ENCODE results near the gene OR4D1. TPM values are rescaled to one million over a fixed set of nuclear protein-coding genes. Genes with fewer than 3 reads are reported as not detected.
A peak's percentile ranks its signal among the peaks of the same experiment; 100 is the strongest.
"Not testable (repeated sequence)": the region's sequence is repeated elsewhere in the genome, so short reads cannot be mapped to it uniquely, and the experiment has no call there.

Gene OR4D1
- polyA plus RNA-seq (ENCODE audit: insufficient read length in 4 of 4) = under 1 TPM in 1 of 4 donors, not detected in 3; 0.04 TPM

DNA sequence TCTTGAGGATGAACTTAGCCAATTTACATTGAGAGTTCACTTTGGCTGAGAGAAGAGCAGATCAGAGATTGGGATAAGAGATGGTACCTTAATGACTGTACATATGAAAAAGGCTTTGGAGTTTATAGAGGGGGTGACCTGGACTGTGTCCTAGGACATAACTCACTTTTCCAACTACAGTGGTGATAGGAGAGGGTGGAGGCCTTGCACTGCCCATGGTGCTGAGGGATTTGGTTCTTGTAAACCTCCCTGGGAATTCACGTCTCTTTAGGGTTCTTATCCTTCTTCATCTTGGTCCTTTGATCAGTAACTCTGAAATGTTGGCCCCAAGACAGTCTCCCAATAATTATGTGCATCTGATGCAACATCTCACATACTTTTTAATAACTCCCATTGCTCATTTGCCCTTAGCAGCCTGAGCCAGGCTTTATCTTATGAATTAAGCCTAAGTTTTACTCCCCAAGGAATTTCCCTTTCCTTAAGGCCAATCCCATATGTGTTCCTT is at the start of gene OR4D1:
TSS of gene OR4D1 (plus strand) at position 455 of the 505 bp plus-strand sequence. CDS start 6,770 bp downstream, outside the sequence.
- no peak for DNase-seq (ENCODE audit: low read depth in 4 of 4, low spot score in 3 of 4)

DNA sequence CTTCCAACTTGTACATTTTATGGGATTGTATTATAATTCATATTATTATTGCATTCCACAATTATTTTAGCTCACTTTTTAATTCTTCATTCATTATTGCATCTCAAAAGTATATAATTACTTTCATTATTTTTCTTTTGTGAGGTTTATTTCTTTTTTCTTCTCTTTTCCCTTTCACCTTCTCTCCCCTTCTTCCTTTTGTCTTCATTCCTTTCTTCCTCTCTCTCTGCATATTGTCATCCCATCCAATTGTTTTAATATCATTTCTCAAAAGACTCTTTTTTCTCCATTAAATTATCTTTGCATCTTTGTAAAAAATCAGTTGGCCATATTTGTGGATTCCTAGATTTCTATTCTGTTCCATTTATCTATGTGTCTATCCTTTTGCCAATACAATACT is 47.7 kb upstream of the OR4D1 start:
- DNase-seq (ENCODE audit: low read depth in 4 of 4, low spot score in 3 of 4) = no peak

DNA sequence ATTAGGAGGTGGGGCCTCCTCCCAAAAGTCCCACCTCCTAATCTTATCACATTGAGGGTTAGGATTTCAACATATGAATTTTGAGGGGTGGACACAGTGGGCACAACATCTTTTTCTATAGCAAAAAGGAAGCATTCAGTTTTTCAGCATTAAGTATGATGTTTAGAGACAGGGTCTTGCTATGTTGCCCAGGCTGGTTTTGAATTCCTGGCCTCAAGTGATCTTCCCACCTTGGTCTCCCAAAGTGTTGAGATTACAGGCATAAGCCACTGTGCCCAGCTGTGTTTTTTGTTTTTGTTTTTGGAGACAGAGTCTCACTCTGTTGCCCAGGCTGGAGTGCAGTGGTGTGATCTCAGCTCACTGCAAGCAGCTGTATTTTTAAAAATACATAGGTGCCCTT is 46.3 kb upstream of the OR4D1 start:
- DNase-seq (ENCODE audit: low read depth in 4 of 4, low spot score in 3 of 4) = not testable (repeated sequence)

DNA sequence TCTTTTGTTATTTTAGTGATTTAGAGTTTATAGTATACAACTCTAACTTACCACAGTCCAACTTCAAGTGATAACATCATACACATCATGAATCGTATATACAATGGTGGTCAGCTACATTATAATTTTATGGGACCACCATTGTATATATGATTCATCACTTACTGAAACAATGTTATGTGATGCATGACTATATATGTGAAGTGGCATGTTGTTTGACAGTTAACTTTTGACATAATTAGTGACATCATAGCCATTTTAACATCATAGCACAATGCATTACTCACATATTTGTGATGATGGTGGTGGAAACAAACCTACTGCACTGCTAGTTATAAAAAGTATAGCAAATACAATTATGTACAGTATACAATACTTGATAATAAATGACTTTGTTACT is 43.1 kb upstream of the OR4D1 start:
- no peak for DNase-seq (ENCODE audit: low read depth in 4 of 4, low spot score in 3 of 4)

DNA sequence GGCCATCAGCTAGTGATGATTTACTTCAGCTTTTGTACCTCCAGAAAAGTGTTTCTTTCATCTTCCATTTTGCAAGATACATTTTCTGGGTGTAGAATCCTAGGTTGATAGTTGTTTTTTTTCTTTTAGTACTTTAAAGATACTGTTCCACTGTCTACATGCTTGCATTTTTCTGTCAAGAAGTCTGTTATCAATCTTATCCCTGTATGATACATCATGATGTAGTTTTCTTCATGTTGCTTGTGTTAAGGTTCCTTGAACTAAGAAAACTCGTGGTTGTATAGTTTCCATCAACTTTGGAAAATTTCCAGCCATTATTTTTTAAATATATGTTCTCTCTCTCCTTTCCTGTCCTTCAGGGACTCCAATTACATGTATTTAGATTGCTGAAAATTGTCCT is 40.9 kb upstream of the OR4D1 start:
- no peak for DNase-seq (ENCODE audit: low read depth in 4 of 4, low spot score in 3 of 4)

DNA sequence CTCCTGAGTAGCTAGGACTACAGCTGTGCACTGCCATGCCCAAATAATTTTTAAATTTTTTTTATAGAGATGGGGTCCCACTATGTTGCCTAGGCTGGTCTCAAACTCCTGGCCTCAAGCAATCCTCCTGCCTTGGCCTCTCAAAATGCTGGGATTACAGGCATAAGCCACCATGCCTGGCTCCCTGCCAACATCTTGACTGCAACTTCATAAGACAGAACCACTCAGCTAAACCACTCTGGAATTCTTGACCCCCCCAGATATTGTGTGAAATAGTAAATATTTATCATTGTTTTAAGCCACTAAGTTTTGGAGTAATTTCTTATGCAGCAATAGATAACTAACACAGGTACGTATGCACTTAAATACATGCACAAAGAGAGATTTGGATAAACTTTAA is 39.0 kb upstream of the OR4D1 start:
- no peak for DNase-seq (ENCODE audit: low read depth in 4 of 4, low spot score in 3 of 4)

DNA sequence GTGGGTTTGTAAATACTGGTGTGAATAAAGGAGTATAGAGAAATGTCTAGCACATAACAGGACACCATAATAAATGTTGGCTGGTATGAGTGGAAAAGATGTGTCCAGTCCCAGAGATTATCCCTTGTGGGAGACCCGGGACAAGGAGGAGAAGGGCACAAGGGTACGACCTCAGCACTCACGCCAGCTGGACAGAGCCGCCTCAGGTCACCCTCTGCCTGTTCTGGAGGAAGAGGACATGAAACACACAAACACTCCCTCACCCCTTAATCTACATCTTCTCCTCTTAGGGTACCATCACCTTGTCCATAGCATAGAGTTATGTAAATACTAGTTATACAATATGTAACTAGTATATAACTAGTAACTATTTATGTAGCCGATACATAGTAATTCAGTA is 38.2 kb upstream of the OR4D1 start:
- no peak for DNase-seq (ENCODE audit: low read depth in 4 of 4, low spot score in 3 of 4)

DNA sequence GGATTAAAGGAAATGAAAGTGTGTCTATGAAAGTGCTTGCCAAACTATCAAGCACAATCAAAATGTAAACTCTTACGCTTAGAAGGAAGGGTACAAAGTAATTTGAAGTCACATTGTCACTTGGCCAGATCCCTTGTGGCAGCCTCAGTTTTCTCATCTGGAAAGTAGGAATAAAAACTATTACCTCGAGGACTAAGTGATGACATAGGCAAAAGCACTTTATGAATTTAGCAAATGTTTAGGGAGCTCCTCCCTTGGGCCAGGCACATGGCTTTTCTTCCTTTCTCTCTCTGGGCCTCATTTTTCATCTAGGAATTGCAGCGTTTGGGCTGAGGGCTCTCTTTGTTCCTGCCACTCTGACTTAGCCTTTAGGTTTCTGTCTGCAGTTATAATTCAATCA is 36.5 kb upstream of the OR4D1 start:
- DNase-seq (ENCODE audit: low read depth in 4 of 4, low spot score in 3 of 4) = no peak

DNA sequence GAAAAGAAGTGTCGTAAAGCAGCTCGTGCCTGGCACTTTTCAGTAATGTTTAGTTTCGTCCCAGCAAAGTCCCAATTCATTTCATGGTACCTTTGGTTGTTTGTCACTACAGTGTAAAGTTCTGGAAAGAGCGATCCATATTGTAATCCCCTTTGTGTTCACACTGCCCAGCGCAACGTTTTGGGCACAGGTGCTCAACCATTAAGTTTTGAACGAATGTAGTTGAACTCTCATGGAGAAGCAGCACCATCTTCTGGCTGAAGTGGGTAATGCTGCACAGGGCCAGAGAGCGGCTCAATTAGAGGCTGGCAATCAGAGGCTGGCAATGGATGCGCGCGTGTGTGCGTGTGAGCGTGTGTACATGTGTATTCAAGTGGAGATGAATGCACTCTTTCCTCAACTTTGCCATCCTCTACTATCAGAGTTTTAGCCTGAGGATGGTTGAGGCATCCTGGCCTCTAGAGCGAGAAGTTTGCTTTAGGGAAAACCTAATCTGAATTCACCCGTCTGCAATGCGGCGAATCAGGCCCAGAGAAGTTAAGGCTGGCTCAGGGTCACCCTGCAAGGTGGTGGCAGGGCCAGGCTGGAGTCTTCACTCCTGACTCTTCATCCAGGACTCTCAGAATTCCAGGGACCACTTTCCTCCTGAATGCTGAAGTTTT is 35.1 kb upstream of the OR4D1 start:
- DNase-seq (ENCODE audit: low read depth in 4 of 4, low spot score in 3 of 4) = peak; percentile 39 to 50 (median 44)

DNA sequence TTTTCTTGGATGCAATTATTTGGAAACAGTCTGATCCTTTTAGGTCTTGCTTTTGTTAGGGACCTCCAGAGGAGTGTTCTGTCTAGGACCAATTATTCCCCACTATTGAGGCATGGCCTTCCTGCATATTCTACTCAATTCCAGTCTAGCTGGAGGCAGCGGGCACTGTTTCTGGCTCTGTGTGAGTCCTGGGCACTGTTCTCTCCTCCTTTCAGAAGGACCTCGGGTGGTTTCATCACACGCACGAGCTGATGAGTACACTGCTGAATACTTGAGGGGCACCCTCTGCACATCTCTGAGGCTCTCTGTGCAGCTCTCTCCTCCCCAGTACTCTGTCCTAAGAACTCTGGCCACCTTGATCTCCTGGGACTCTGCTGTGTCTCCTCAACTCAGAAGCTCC is 34.2 kb upstream of the OR4D1 start:
- DNase-seq (ENCODE audit: low read depth in 4 of 4, low spot score in 3 of 4) = no peak

DNA sequence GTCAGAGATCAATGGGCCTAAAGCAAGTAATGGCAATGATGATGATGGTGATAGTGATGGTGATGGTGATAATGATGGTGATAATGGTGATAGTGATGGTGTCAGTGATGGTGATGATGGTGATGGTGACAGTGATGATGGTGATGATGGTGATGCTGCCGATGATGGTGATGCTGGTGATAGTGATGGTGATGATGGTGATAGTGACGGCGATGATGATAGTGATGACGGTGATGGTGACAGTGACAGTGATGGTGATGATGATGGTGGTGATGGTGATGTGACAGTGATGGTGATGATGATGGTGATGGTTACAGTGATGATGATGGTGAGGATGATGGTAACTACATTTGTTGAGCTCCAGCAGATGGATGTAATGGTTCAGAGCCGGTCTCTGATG is 30.8 kb upstream of the OR4D1 start:
- no peak for DNase-seq (ENCODE audit: low read depth in 4 of 4, low spot score in 3 of 4)

DNA sequence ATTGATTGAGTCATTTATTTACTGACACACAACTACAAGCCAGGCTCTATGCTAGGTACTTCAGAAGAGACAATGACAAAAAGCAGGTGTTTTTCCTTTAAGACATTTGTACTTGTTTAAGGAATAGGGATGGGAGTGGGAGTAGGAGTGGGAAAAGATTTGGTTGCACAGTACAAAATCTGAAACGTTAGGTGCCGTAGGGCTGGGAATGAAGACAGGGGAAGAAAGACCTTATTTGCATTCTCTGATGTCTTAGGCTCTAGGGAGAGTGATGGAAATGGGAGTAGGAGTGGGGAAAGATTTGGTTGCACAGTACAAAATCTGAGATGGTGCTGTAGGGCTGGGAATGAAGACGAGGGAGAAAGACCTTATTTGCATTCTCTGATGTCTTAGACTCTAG is 28.7 kb upstream of the OR4D1 start:
- no peak for DNase-seq (ENCODE audit: low read depth in 4 of 4, low spot score in 3 of 4)

DNA sequence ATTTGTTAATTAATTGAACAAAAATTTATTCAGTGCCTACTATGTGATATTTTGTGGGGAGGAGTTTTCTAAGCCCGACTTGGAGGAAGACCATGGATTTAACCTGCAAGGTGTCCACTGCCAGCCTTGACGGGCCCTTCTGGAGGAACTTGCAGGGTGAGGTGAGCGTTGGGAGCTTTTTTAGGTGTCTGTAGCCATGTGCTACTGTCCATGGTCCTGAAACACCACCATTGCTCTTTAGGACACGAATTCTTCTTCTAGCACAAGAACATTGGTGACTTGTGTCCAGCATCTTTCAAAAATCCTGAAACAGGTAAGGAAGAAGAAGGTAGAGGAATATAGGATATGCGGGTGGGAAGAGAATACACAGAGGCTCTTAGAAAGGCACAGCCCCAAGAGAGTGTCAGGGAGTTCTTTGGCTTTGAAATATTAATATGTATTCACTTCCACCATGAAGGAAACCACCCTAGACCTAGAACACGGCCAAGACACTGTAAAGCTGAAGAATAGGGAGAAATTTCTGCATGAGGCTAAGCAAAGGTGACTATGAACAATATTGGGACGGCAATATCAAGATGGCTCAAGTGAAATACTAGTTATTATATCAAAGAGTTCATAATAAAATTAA is 27.9 kb upstream of the OR4D1 start:
- DNase-seq (ENCODE audit: low read depth in 4 of 4, low spot score in 3 of 4) = peak; percentile 48 to 75 (median 63)

DNA sequence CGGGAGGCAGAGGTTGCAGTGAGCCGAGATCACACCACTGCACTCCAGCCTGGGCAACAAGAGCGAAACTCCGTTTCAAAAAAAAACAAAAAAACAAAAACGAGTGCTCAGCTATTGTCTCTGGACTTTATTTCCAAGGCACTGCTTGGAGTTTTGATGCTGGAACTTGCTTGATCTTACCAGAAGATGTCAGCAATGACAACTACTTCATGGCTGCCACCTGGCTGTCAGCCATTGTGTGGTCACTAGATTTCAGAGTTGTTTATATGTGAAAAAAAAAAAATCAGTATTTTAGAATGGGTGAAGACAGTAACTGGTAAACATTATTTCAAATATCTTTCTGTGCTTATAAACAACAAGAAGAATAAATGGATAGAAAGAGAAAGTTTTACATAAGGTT is 26.3 kb upstream of the OR4D1 start:
- DNase-seq (ENCODE audit: low read depth in 4 of 4, low spot score in 3 of 4) = no peak

DNA sequence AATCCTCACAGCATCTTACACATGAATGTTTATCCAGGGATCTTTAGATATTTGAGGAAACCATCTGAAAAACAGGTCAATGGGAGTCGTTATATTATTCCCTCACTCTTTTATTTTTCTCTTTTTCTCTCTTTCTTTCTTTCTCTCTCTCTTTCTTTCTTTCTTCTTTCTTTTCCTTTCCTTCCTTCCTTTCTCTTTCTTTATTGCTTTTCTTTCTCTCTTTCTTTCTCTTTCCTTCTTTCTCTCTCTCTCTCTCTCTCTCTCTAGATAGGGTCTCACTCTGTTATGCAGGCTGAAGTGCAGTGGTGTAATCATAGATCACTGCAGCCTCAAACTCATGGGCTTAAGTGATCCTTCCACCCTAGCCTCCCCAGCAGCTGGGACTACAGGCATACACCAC is 20.3 kb upstream of the OR4D1 start:
- DNase-seq (ENCODE audit: low read depth in 4 of 4, low spot score in 3 of 4) = no peak

DNA sequence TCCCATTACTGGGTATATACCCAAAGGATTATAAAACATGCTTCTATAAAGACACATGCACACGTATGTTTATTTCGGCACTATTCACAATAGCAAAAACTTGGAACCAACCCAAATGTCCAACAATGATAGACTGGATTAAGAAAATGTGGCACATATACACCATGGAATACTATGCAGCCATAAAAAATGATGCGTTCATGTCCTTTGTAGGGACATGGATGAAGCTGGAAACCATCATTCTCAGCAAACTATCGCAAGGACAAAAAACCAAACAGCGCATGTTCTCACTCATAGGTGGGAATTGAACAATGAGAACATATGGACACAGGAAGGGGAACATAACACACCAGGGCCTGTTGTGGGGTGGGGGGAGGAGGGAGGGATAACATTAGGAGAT is 15.5 kb upstream of the OR4D1 start:
- DNase-seq (ENCODE audit: low read depth in 4 of 4, low spot score in 3 of 4) = not testable (repeated sequence)

DNA sequence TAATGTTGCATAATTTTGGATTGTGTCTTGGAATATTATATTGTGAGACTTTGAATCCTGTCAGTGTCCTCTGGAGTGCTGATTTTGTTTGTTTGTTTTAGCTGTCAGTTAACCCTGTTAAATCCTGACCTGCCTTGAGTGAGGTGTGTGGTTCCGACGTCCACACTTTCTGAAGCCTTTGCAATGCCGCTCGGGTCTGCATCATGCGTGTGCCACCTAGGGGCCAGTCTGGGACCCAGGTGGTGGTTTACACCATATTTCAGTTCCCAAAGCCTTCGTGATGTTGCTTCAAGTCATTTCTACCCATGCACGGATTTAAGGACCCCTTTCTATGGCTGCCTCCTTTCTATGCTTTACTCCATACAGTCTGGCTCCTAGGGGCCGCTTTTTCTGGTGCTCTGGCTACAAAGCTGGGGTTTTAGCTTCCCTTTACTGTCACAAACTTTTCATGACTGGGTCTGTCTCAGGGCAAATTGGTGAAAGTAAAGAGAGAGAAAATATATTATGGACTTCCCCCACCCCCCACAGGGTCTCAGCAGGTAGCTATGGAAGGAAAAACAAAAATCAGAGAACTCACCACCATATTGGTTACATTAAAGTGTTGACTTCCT is 11.4 kb upstream of the OR4D1 start:
- no peak for DNase-seq (ENCODE audit: low read depth in 4 of 4, low spot score in 3 of 4)

DNA sequence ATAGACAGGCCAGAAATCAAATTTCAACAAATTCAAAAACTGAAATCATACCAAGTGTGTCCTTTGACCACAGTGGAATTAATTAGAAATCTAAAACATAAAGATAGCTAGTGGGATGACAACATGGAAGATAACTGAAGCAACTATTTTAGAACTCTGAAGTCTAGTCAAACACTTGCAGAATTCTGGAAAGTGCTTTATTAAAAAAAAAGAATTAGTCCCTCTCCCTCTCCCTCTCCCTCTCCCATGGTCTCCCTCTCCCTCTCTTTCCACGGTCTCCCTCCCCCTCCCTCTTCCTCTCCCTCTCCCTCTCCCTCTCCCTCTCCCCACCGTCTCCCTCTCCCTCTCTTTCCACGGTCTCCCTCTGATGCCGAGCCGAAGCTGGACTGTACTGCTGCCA is 6.7 kb upstream of the OR4D1 start:
- DNase-seq (ENCODE audit: low read depth in 4 of 4, low spot score in 3 of 4) = no peak

DNA sequence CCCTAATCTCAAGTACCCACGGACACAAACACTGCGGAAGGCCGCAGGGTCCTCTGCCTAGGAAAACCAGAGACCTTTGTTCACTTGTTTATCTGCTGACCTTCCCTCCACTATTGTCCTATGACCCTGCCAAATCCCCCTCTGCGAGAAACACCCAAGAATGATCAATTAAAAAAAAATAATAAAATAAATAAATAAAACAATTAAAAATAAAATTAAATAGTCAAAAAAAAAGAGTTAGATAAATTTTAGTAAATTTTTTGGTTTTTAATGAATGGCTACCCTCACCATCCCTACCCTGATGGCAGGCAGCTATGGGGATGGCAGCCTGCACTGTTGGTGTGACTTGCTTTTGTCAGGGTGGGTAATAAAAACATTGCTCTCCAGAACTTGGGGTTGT is 4.8 kb upstream of the OR4D1 start:
- not testable (repeated sequence) for DNase-seq (ENCODE audit: low read depth in 4 of 4, low spot score in 3 of 4)

DNA sequence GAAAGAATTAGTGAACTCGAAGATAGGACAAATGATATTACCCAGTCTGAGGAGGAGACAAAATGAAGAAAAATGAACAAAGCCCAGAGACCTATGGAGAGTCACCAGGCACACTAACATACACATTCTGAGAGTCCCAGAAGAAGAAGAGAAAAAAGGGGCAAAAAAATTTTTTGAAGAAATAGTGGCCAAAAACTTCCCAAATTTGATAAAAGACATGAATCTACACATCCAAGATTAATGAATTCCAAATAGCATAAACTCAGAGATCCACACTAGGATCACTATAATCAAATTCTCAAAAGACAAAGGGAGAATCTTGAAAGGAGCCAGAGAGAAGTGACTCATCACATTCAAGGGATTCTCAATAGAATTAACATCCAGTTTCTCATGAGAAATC is 3.4 kb upstream of the OR4D1 start:
- DNase-seq (ENCODE audit: low read depth in 4 of 4, low spot score in 3 of 4) = no peak

DNA sequence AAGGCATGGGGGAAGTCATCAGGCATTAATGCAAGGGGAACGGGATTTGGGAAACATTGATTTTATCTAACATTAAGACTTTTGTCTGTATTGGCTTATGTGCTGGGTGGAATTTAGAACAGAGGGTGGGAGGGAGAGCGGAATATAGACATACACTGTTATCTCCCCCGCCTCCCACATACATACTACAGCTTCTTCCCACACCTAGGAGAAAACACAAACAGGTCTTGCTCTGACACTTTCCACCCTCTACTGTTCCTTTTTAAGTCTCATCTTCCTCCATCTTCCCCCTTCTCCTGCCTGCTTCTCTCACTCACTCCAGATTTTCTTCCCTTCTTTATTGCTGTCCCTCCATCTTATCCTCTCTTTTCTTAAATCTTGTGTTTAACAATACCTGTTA is 425 bp downstream of the OR4D1 start:
- DNase-seq (ENCODE audit: low read depth in 4 of 4, low spot score in 3 of 4) = no peak

DNA sequence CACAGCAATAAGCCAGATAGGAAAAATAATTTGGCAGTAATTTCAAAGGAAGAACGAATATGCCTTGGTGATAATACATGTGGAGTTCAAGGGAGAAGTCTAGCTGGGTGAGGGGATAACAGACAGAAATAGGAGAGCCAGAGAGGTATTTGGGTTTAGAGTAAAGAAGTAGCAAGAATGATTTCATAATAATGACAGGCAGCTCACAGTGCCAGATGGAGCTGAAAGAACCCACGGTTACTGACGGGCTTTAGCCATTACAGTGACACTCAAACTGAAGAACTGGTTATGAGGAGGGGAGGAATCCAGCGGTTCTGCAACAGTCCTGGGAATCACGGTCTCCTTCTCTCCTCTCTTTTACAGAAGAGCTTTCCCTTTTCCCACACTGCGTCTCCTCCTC is 2.2 kb downstream of the OR4D1 start:
- DNase-seq (ENCODE audit: low read depth in 4 of 4, low spot score in 3 of 4) = no peak

All from left renal pelvis (tissue), 4 donors.